HL-60 (cell line): ENCODE measurements around the gene ARMH4.

ENCODE experiments used
- GABPA ChIP-seq: IDR thresholded peaks from 2 replicates; pipeline ENCODE4 v1.6.1; 2012; ENCODE audit warnings: low read depth
- POLR2AphosphoS5 ChIP-seq: IDR thresholded peaks from 2 replicates; pipeline ENCODE4 v1.6.1; 2012; ENCODE audit warnings: low read depth
- TF ChIP-seq, protein P1 (sequence below): IDR thresholded peaks from one replicate; pipeline ENCODE4 v1.5.1; 2011; ENCODE audit warnings: low read length, control low read depth, inconsistent platforms; ENCODE audit not compliant: insufficient read depth
- TF ChIP-seq, protein P2 (sequence below): IDR thresholded peaks from 2 replicates; pipeline ENCODE4 v1.6.1; 2012; ENCODE audit warnings: low read depth; ENCODE audit not compliant: insufficient replicate concordance

GRCh38 chr14:58078068-58078467 is 73.9 kb downstream of the ARMH4 start:
- TF ChIP-seq, protein P1, sequence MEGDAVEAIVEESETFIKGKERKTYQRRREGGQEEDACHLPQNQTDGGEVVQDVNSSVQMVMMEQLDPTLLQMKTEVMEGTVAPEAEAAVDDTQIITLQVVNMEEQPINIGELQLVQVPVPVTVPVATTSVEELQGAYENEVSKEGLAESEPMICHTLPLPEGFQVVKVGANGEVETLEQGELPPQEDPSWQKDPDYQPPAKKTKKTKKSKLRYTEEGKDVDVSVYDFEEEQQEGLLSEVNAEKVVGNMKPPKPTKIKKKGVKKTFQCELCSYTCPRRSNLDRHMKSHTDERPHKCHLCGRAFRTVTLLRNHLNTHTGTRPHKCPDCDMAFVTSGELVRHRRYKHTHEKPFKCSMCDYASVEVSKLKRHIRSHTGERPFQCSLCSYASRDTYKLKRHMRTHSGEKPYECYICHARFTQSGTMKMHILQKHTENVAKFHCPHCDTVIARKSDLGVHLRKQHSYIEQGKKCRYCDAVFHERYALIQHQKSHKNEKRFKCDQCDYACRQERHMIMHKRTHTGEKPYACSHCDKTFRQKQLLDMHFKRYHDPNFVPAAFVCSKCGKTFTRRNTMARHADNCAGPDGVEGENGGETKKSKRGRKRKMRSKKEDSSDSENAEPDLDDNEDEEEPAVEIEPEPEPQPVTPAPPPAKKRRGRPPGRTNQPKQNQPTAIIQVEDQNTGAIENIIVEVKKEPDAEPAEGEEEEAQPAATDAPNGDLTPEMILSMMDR, result no peak
- TF ChIP-seq GABPA, result no peak
- TF ChIP-seq, protein P2, sequence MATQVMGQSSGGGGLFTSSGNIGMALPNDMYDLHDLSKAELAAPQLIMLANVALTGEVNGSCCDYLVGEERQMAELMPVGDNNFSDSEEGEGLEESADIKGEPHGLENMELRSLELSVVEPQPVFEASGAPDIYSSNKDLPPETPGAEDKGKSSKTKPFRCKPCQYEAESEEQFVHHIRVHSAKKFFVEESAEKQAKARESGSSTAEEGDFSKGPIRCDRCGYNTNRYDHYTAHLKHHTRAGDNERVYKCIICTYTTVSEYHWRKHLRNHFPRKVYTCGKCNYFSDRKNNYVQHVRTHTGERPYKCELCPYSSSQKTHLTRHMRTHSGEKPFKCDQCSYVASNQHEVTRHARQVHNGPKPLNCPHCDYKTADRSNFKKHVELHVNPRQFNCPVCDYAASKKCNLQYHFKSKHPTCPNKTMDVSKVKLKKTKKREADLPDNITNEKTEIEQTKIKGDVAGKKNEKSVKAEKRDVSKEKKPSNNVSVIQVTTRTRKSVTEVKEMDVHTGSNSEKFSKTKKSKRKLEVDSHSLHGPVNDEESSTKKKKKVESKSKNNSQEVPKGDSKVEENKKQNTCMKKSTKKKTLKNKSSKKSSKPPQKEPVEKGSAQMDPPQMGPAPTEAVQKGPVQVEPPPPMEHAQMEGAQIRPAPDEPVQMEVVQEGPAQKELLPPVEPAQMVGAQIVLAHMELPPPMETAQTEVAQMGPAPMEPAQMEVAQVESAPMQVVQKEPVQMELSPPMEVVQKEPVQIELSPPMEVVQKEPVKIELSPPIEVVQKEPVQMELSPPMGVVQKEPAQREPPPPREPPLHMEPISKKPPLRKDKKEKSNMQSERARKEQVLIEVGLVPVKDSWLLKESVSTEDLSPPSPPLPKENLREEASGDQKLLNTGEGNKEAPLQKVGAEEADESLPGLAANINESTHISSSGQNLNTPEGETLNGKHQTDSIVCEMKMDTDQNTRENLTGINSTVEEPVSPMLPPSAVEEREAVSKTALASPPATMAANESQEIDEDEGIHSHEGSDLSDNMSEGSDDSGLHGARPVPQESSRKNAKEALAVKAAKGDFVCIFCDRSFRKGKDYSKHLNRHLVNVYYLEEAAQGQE, result no peak
- no peak for TF ChIP-seq POLR2AphosphoS5
